Erythroblast (primary cell): Measurements from ENCODE around the gene MEIKIN.

Experiments
- GATA1 ChIP-seq: IDR thresholded peaks from 2 replicates; pipeline ENCODE4 v1.6.1; 2011; ENCODE audit warnings: low read depth, mild to moderate bottlenecking, control low read depth, low read length, moderate library complexity
- POLR2A ChIP-seq: IDR thresholded peaks from 2 replicates; pipeline ENCODE4 v1.6.1; 2011; ENCODE audit warnings: mild to moderate bottlenecking, low read length

GRCh38 chr5:131812371-131813160 is 132.9 kb downstream of the MEIKIN start:
- TF ChIP-seq POLR2A (no peak), GATA1 (no peak)
